H1 (cell line): ENCODE measurements around the gene MOGAT3. TPM values are rescaled to one million over a fixed set of nuclear protein-coding genes. Genes with fewer than 3 reads are reported as not detected.

ENCODE experiments used
- CTCF ChIA-PET: fragments of 300-600 bp; sonication (Branson Sonifier 250); formaldehyde crosslinking; loops from one replicate; lab custom pipeline; 2021; ENCODE audit not compliant: partially characterized antibody; lab: Charles Lee
- POLR2A ChIA-PET: fragments of 300-600 bp; sonication (Branson Sonifier 250); formaldehyde crosslinking; loops from one replicate; lab custom pipeline; 2021; ENCODE audit warnings: inconsistent platforms; ENCODE audit not compliant: partially characterized antibody; lab: Charles Lee
- DNase-seq, 2 experiments: peaks; one replicate each; pipeline versions ENCODE4 v3.0.0 to v3.0.0-alpha.2; 2010 to 2022; ENCODE audit warnings: low spot score in 2 of 2, low read depth in 1 of 2, mixed read lengths in 1 of 2
- FAIRE-seq: peaks from 2 replicates; lab custom pipeline; 2011; peaks lifted over from hg19 to GRCh38; lab: Jason Lieb, UNC
- H2AFZ ChIP-seq: 2 replicates; pipeline ENCODE4 v1.8.1; 2012; ENCODE audit warnings: low read length, inconsistent platforms
- H2AK5ac ChIP-seq: 2 replicates; pipeline ENCODE4 v1.6.1; 2013; ENCODE audit warnings: low read depth, low read length
- H2BK120ac ChIP-seq: replicated peaks from 2 replicates; pipeline ENCODE3; 2013; ENCODE audit warnings: low read depth, low read length, inconsistent platforms
- H2BK12ac ChIP-seq: 2 replicates; pipeline ENCODE4 v1.6.1; 2013; ENCODE audit warnings: low read depth, low read length
- H2BK15ac ChIP-seq: 2 replicates; pipeline ENCODE4 v1.6.1; 2013; ENCODE audit warnings: low read length
- H2BK20ac ChIP-seq: 2 replicates; pipeline ENCODE4 v1.6.1; 2013; ENCODE audit warnings: low read length
- H2BK5ac ChIP-seq: 2 replicates; pipeline ENCODE4 v1.6.1; 2013; ENCODE audit warnings: low read depth, low read length
- H3K14ac ChIP-seq: 2 replicates; pipeline ENCODE4 v1.6.1; 2013; ENCODE audit warnings: inconsistent platforms; ENCODE audit not compliant: insufficient read length
- H3K18ac ChIP-seq: 2 replicates; pipeline ENCODE4 v1.6.1; 2013; ENCODE audit warnings: low read length; ENCODE audit errors: extremely low read depth
- H3K23ac ChIP-seq: 2 replicates; pipeline ENCODE4 v1.6.1; 2013; ENCODE audit warnings: inconsistent platforms; ENCODE audit not compliant: insufficient read length
- H3K23me2 ChIP-seq: 2 replicates; pipeline ENCODE4 v1.6.1; 2013; ENCODE audit warnings: low read depth, low read length
- H3K27ac ChIP-seq: 2 replicates; pipeline ENCODE4 v1.6.1; 2011; ENCODE audit warnings: low read depth, low read length, inconsistent platforms
- H3K27me3 ChIP-seq, 4 experiments: replicated peaks in 1 of 4; 1 replicate in 1 of 4; 2 replicates in 3 of 4; pipeline versions ENCODE4 v1.6.1 to v1.8.1; 2011 to 2013; ENCODE audit warnings: low read length in 3 of 4, mild to moderate bottlenecking in 3 of 4, inconsistent platforms in 2 of 4, mixed read lengths in 2 of 4, moderate library complexity in 1 of 4; ENCODE audit not compliant: control insufficient read depth in 3 of 4, insufficient read depth in 3 of 4; ENCODE audit errors: extremely low read depth in 1 of 4
- H3K36me3 ChIP-seq, 4 experiments: 2 replicates each; pipeline versions ENCODE4 v1.6.1 to v1.8.1; 2011 to 2013; ENCODE audit warnings: mild to moderate bottlenecking in 4 of 4, low read length in 3 of 4, moderate library complexity in 2 of 4, control low read depth in 1 of 4, inconsistent platforms in 1 of 4; ENCODE audit not compliant: insufficient read depth in 4 of 4, control insufficient read depth in 2 of 4
- H3K4ac ChIP-seq: replicated peaks from 2 replicates; pipeline ENCODE3; 2013; ENCODE audit warnings: low read length, low read depth, mixed read lengths, inconsistent platforms; ENCODE audit not compliant: insufficient read length
- H3K4me1 ChIP-seq, 4 experiments: replicated peaks in 1 of 4; 1 replicate in 1 of 4; 2 replicates in 3 of 4; pipeline versions ENCODE4 v1.6.1 to v1.8.1; 2011 to 2013; ENCODE audit warnings: low read length in 3 of 4, inconsistent platforms in 2 of 4, mixed read lengths in 1 of 4; ENCODE audit not compliant: insufficient read depth in 4 of 4, control insufficient read depth in 3 of 4
- H3K4me2 ChIP-seq, 2 experiments: 2 replicates each; pipeline versions ENCODE4 v1.6.1 to v1.8.1; 2011 to 2013; ENCODE audit warnings: low read depth in 2 of 2, low read length in 2 of 2, control low read depth in 1 of 2, inconsistent platforms in 1 of 2, mild to moderate bottlenecking in 1 of 2; ENCODE audit not compliant: insufficient read depth in 1 of 2
- H3K4me3 ChIP-seq, 4 experiments: fragments of 200-600, 300-600 bp in 1 of 4; sonication (generic), shearing (Covaris generic), sonication (Bioruptor Twin) in 1 of 4; 2 replicates each; pipeline versions ENCODE4 v1.5.1 to v1.8.1; 2011 to 2016; ENCODE audit warnings: low read length in 4 of 4, low read depth in 3 of 4, control low read depth in 2 of 4, inconsistent platforms in 2 of 4, mild to moderate bottlenecking in 2 of 4, mixed read lengths in 1 of 4, moderate library complexity in 1 of 4; ENCODE audit not compliant: insufficient read depth in 2 of 4; ENCODE audit errors: extremely low read depth in 1 of 4
- H3K56ac ChIP-seq: replicated peaks from 2 replicates; pipeline ENCODE3; 2013; ENCODE audit warnings: low read depth, mild to moderate bottlenecking, mixed read lengths, low read length, inconsistent platforms; ENCODE audit not compliant: insufficient read length
- H3K79me1 ChIP-seq: 2 replicates; pipeline ENCODE4 v1.6.1; 2013; ENCODE audit warnings: low read depth, low read length, control low read depth
- H3K79me2 ChIP-seq, 2 experiments: 2 replicates each; pipeline versions ENCODE4 v1.6.1 to v1.8.1; 2012 to 2013; ENCODE audit warnings: low read length in 2 of 2, mild to moderate bottlenecking in 2 of 2, inconsistent platforms in 1 of 2; ENCODE audit not compliant: insufficient read depth in 2 of 2, control insufficient read depth in 1 of 2
- H3K9ac ChIP-seq, 4 experiments: replicated peaks in 1 of 4; 1 replicate in 1 of 4; 2 replicates in 3 of 4; pipeline versions ENCODE4 v1.6.1 to v1.8.1; 2011 to 2013; ENCODE audit warnings: low read depth in 3 of 4, low read length in 3 of 4, control low read depth in 2 of 4, mild to moderate bottlenecking in 2 of 4, moderate library complexity in 2 of 4, inconsistent platforms in 1 of 4; ENCODE audit errors: extremely low read depth in 1 of 4
- H3K9me3 ChIP-seq, 2 experiments: 2 replicates each; pipeline versions ENCODE4 v1.6.1 to v1.8.1; 2012 to 2013; ENCODE audit warnings: mild to moderate bottlenecking in 2 of 2, moderate library complexity in 2 of 2, control low read depth in 1 of 2, inconsistent platforms in 1 of 2, low read depth in 1 of 2, low read length in 1 of 2, mixed read lengths in 1 of 2; ENCODE audit not compliant: insufficient read depth in 2 of 2
- H4K20me1 ChIP-seq, 2 experiments: replicated peaks in 1 of 2; 2 replicates each; pipeline versions ENCODE3 to v1.8.1; 2011 to 2013; ENCODE audit warnings: inconsistent platforms in 2 of 2, low read length in 2 of 2, mild to moderate bottlenecking in 1 of 2; ENCODE audit not compliant: insufficient read depth in 2 of 2, control insufficient read depth in 1 of 2
- H4K5ac ChIP-seq: 2 replicates; pipeline ENCODE4 v1.6.1; 2013; ENCODE audit warnings: low read length, low read depth, mixed read lengths, inconsistent platforms; ENCODE audit not compliant: insufficient read length
- H4K8ac ChIP-seq: 2 replicates; pipeline ENCODE4 v1.8.0; 2013; ENCODE audit warnings: mild to moderate bottlenecking, moderate library complexity, low read length, inconsistent platforms; ENCODE audit not compliant: insufficient read depth; ENCODE audit errors: extremely low read depth
- H4K91ac ChIP-seq: replicated peaks from 2 replicates; pipeline ENCODE3; 2013; ENCODE audit warnings: low read length, mixed read lengths, inconsistent platforms; ENCODE audit not compliant: insufficient read length
- EZH2 ChIP-seq: fragments of 200-600 bp; sonication (generic); IDR thresholded peaks from 2 replicates; pipeline ENCODE4 v1.7.1; 2012; ENCODE audit warnings: low read depth, mild to moderate bottlenecking, moderate library complexity, low read length, inconsistent platforms; ENCODE audit not compliant: severe bottlenecking
- FOSL1 ChIP-seq: IDR thresholded peaks from 2 replicates; pipeline ENCODE4 v1.6.1; 2011; ENCODE audit warnings: mild to moderate bottlenecking, low read depth, low read length, moderate library complexity; ENCODE audit not compliant: insufficient read depth
- POLR2AphosphoS5 ChIP-seq: IDR thresholded peaks from 2 replicates; pipeline ENCODE4 v1.6.1; 2011; ENCODE audit warnings: low read depth, low read length
- SIX5 ChIP-seq: IDR thresholded peaks from 2 replicates; pipeline ENCODE4 v1.6.1; 2011; ENCODE audit warnings: mild to moderate bottlenecking, low read depth, low read length
- TAF7 ChIP-seq: optimal IDR thresholded peaks from 2 replicates; pipeline ENCODE3; 2011; ENCODE audit warnings: low read depth, mild to moderate bottlenecking, inconsistent platforms, low read length, moderate library complexity, borderline replicate concordance
- WGBS, 2 experiments: shearing (Covaris generic) in 1 of 2; methylation state at CpG; one replicate each; pipeline versions ENCODE4 v1.1.6 to v1.1.7; 2013 to 2015; ENCODE audit warnings: low lambda C conversion rate in 2 of 2, mixed read lengths in 2 of 2, inconsistent platforms in 1 of 2, low coverage in 1 of 2, missing lambda C conversion rate in 1 of 2; ENCODE audit not compliant: insufficient replicate concordance in 2 of 2, insufficient coverage in 1 of 2, insufficient read length in 1 of 2; ENCODE audit errors: extremely low coverage in 1 of 2, missing lambda C conversion rate in 1 of 2; 5-methylcytosine and 5-hydroxymethylcytosine counted together
- polyA plus RNA-seq, 7 experiments: library from polyadenylated mRNA; depleted of rRNA in 3 of 7; stranded (reverse) in 5 of 7; unstranded in 2 of 7; fragments of >200 nt in 5 of 7; fragments of 200-250 nt in 2 of 7; gene quantifications; 1 replicate in 5 of 7; 2 replicates in 1 of 7; 4 replicates in 1 of 7; pipeline versions ENCODE4 v1.2.1 to v1.2.3, GENCODE V29; 2011 to 2013; ENCODE audit warnings: missing spikeins in 2 of 7, mixed read lengths in 2 of 7
- total RNA-seq: library from RNA; stranded (reverse); fragmentation: NEBNext Ultra II Directional; extraction: Animal tissue kit (Norgen Biotek cat#: 25700); gene quantifications from 2 replicates; pipeline ENCODE4 v1.2.1, GENCODE V29; 2021

Gene MOGAT3
- total and polyA plus RNA-seq, 2 of the 8 experiments (the other 6 are each of a cell fraction or from before 2014, with no cell fraction given) = 0.21 to 0.82 TPM

DNA sequence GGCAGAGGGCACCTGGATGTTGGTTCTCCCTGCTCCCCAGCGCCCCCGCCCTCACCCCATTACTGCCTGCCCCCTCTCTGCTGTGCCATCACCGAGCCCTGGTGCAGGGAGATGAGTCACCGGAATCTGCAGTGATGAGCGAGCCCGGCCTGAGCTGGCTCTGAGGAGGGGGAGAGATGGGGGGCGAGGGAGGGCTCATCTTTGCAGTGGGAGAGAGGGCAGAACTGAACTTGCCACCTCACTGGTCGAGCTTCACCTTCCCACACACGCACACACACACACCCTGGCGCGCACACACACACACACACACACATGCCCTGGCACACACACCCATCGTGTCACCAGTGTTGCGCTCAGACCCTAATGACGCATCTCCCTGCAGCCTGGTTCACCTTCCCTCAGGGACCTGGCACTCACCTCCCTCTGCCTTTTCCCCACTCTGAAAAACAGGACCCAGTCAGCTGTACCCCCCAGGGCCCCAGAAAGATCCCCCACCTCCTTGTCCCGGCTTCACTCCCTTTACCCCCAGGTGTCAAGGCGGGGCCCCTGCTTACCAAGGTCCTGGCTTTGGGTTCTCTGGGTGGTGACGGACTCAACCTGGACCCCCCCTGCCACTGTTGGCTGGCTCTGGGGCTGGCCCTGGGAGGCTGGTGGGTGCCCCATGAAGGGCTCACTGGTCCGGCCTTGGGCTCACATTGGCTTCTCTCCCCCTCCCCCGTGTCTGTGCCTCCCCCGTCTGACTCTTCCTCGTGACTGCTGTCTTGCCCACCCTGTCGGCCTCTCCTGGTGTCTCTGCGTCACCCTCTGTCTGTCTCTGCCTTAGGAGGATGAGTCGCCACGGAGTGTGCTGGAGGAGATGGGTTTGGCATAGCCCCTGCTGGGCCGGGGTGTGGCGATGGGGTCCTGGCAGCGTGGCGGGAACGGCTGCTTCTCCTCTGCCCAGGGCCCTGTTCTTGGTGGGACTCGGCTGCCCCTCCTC is 40.9 kb downstream of the MOGAT3 start:
- no peak overlapping the region for H3K4me3 ChIP-seq
- no peak overlapping the region for H4K8ac ChIP-seq
- H2BK12ac ChIP-seq = peak overlapping the region; percentile 99; the same call in 1 of the 2 replicates
- peaks cover 0 to 3% (median 1%) of the 10 kb centered on the region in 4 experiments; a peak in 3 of 8 replicates for H3K36me3 ChIP-seq
- peaks cover 3 to 22% (median 13%) of the 10 kb centered on the region in 4 experiments for H3K27me3 ChIP-seq
- no peak for FAIRE-seq
- no peak for DNase-seq
- H2AFZ ChIP-seq = no peak overlapping the region
- H3K4me2 ChIP-seq = peak overlapping the region in 1 of 2 experiments; percentile 44; a peak in 1 of 4 replicates
- H3K9me3 ChIP-seq = no peaks in the 10 kb centered on the region
- H2BK15ac ChIP-seq = peak overlapping the region; percentile 100
- H3K4me1 ChIP-seq = peaks cover 18 to 52% (median 36%) of the 10 kb centered on the region in 4 experiments
- TF ChIP-seq EZH2 (peak; percentile 8), TAF7 (no peak), POLR2AphosphoS5 (no peak), SIX5 (no peak), FOSL1 (no peak)
- no peak overlapping the region for H3K56ac ChIP-seq
- no peak overlapping the region for H3K14ac ChIP-seq
- no peak overlapping the region for H2BK120ac ChIP-seq
- no peak overlapping the region for H3K9ac ChIP-seq
- H3K27ac ChIP-seq = no peak overlapping the region
- 0 out of 4 replicates have a peak, but pooled peaks cover 0 to 4% of the 10 kb centered on the region in 2 experiments for H3K79me2 ChIP-seq
- peak overlapping the region; percentile 93; the same call in 1 of the 2 replicates for H2BK5ac ChIP-seq
- ChIA-PET POLR2A (interaction anchor here (0.6 to 4.0 kb wide), 3 partner anchors 8 to 581 kb away, joined by 3 to 20 read pairs (median 10); no protein-coding TSS in a partner anchor), CTCF (interaction anchor here (0.7 to 7.6 kb wide), 11 partner anchors 10 to 842 kb away, joined by 3 to 115 read pairs (median 3); partner anchors contain the start of gene ACHE)
- no peak overlapping the region; the same call in 1 of the 2 replicates for H2AK5ac ChIP-seq
- no peaks in the 10 kb centered on the region for H3K79me1 ChIP-seq
- H3K23me2 ChIP-seq = peaks cover 18% of the 10 kb centered on the region; the same call in 1 of the 2 replicates
- H3K23ac ChIP-seq = no peak overlapping the region
- peaks cover 4 to 5% of the 10 kb centered on the region in 2 experiments for H4K20me1 ChIP-seq
- H3K4ac ChIP-seq = no peak overlapping the region
- peak overlapping the region; percentile 80 for H2BK20ac ChIP-seq
- peak overlapping the region; percentile 51; the same call in 1 of the 2 replicates for H3K18ac ChIP-seq
- H4K5ac ChIP-seq = no peak overlapping the region
- H4K91ac ChIP-seq = peak overlapping the region; percentile 70
- 64% methylated on average over 25 of the region's 31 CpGs; no CpG with 5 or more reads in 1 of the 2 experiments for WGBS, 2 experiments
